Loucy (cell line): ENCODE results near the gene CNTN4.

ENCODE experiments used
- H2AFZ ChIP-seq: fragments of 200-600 bp; sonication (generic); 2 replicates; pipeline ENCODE4 v1.6.0; 2016; ENCODE audit warnings: antibody characterized with exemption, mild to moderate bottlenecking, low read length, moderate library complexity
- H3F3A ChIP-seq: fragments of 200-600 bp; 2 replicates; pipeline ENCODE4 v1.6.0; 2016; ENCODE audit warnings: antibody characterized with exemption, low read depth, mild to moderate bottlenecking
- H3K27me3 ChIP-seq: fragments of 200-600 bp; sonication (generic); 2 replicates; pipeline ENCODE4 v1.6.1; 2014; ENCODE audit warnings: low read length, mild to moderate bottlenecking; ENCODE audit not compliant: insufficient read depth, poor library complexity, severe bottlenecking
- H3K36me3 ChIP-seq: fragments of 200-600 bp; sonication (generic); 2 replicates; pipeline ENCODE4 v1.6.1; 2016; ENCODE audit warnings: low read length; ENCODE audit not compliant: insufficient read depth
- H3K4me1 ChIP-seq: fragments of 200-600 bp; sonication (generic); 2 replicates; pipeline ENCODE4 v1.5.1; 2014; ENCODE audit warnings: low read length, mild to moderate bottlenecking; ENCODE audit not compliant: insufficient read depth, poor library complexity, severe bottlenecking
- H3K4me2 ChIP-seq: fragments of 200-600 bp; sonication (generic); 2 replicates; pipeline ENCODE4 v1.6.0; 2014; ENCODE audit warnings: antibody characterized with exemption, low read length, low read depth, mild to moderate bottlenecking; ENCODE audit not compliant: poor library complexity, severe bottlenecking
- H3K4me3 ChIP-seq: fragments of 200-600 bp; sonication (generic); 2 replicates; pipeline ENCODE4 v1.5.1; 2014; ENCODE audit warnings: low read length, mild to moderate bottlenecking, mixed read lengths; ENCODE audit not compliant: poor library complexity, severe bottlenecking
- H3K79me2 ChIP-seq: fragments of 200-600 bp; sonication (generic); 2 replicates; pipeline ENCODE4 v1.6.1; 2014; ENCODE audit warnings: low read length; ENCODE audit not compliant: insufficient read depth
- H3K9ac ChIP-seq: fragments of 200-600 bp; sonication (generic); 2 replicates; pipeline ENCODE4 v1.6.0; 2014; ENCODE audit warnings: mild to moderate bottlenecking, low read depth, low read length, moderate library complexity; ENCODE audit not compliant: poor library complexity, severe bottlenecking
- H3K9me2 ChIP-seq: fragments of 200-600 bp; sonication (generic); replicated peaks from 2 replicates; pipeline ENCODE4 v1.6.1; 2016; ENCODE audit warnings: low read depth, low read length, mixed read lengths
- H3K9me3 ChIP-seq: fragments of 200-600 bp; sonication (generic); 2 replicates; pipeline ENCODE4 v1.6.1; 2014; ENCODE audit warnings: mild to moderate bottlenecking, antibody characterized with exemption, low read length, low read depth; ENCODE audit not compliant: insufficient read depth
- H4K20me1 ChIP-seq: fragments of 200-600 bp; sonication (generic); 2 replicates; pipeline ENCODE4 v1.6.0; 2014; ENCODE audit warnings: antibody characterized with exemption, low read length, mild to moderate bottlenecking; ENCODE audit not compliant: insufficient read depth, poor library complexity, severe bottlenecking
- EZH2phosphoT487 ChIP-seq: fragments of 200-600 bp; IDR thresholded peaks from 2 replicates; pipeline ENCODE4 v1.6.1; 2018; ENCODE audit warnings: antibody characterized with exemption, mild to moderate bottlenecking, moderate library complexity, borderline replicate concordance
- TF ChIP-seq, protein P1 (sequence below): fragments of 200-600 bp; sonication (generic); conservative IDR thresholded peaks from 2 replicates; pipeline ENCODE4 v1.5.1; 2014; ENCODE audit warnings: mild to moderate bottlenecking, antibody characterized with exemption, low read length

Gene CNTN4

DNA sequence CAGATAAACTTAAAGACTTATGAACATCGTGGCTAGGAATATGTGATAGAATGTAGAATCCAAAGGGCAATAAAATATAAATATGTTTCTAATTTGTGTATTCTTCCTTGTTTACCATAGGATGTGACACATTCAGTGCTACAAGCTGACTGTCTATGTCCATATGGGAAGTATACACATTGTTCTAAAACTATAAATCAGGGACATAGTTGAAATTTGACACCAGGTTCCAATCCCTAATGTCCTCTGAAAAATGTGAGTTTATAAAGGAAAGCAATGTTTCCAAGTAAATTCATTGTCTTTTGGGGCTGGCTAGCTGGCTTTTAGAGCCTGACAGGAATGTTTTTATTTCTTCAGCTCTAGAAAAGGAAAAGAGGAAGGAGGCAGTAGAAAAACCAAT, 273.6 kb downstream of the CNTN4 start:
- no peak overlapping the region for H2AFZ ChIP-seq
- H3K9me3 ChIP-seq: no peaks in the 10 kb centered on the region
- no peaks in the 10 kb centered on the region for H3K79me2 ChIP-seq
- H3K36me3 ChIP-seq: no peaks in the 10 kb centered on the region
- no peak overlapping the region for H3K9ac ChIP-seq
- TF ChIP-seq EZH2phosphoT487: no peak
- TF ChIP-seq, protein P1, sequence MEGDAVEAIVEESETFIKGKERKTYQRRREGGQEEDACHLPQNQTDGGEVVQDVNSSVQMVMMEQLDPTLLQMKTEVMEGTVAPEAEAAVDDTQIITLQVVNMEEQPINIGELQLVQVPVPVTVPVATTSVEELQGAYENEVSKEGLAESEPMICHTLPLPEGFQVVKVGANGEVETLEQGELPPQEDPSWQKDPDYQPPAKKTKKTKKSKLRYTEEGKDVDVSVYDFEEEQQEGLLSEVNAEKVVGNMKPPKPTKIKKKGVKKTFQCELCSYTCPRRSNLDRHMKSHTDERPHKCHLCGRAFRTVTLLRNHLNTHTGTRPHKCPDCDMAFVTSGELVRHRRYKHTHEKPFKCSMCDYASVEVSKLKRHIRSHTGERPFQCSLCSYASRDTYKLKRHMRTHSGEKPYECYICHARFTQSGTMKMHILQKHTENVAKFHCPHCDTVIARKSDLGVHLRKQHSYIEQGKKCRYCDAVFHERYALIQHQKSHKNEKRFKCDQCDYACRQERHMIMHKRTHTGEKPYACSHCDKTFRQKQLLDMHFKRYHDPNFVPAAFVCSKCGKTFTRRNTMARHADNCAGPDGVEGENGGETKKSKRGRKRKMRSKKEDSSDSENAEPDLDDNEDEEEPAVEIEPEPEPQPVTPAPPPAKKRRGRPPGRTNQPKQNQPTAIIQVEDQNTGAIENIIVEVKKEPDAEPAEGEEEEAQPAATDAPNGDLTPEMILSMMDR: no peak
- no peak overlapping the region for H3K4me3 ChIP-seq
- H3F3A ChIP-seq: no peaks in the 10 kb centered on the region
- no peaks in the 10 kb centered on the region for H4K20me1 ChIP-seq
- no peaks in the 10 kb centered on the region for H3K27me3 ChIP-seq
- H3K4me2 ChIP-seq: no peak overlapping the region
- no peaks in the 10 kb centered on the region for H3K9me2 ChIP-seq
- H3K4me1 ChIP-seq: no peaks in the 10 kb centered on the region

DNA sequence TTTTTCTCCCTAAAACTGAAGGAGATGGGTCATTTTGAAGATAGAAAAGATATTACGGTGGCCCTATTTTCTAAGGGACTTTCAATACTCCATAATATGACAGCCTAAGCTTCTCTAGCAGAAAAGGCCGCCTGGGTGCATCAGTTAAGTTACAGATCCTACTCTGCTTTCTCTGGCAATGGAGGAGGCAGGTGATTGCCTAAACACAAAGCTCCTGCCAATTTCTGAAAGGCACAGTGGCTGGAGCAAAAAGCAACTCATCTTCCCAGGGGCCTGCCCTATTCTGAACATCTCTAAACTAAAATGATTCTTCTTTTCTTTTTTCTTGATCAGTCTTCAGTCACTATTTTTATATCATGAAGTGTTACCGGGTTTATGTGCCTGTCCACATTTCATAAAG, 276.7 kb downstream of the CNTN4 start:
- no peaks in the 10 kb centered on the region for H3K27me3 ChIP-seq
- no peak overlapping the region for H3K4me3 ChIP-seq
- H3K9me2 ChIP-seq: no peaks in the 10 kb centered on the region
- H4K20me1 ChIP-seq: no peaks in the 10 kb centered on the region
- no peaks in the 10 kb centered on the region for H3F3A ChIP-seq
- H3K36me3 ChIP-seq: no peaks in the 10 kb centered on the region
- no peak overlapping the region for H3K9ac ChIP-seq
- peaks cover 2% of the 10 kb centered on the region; the same call in 1 of the 2 replicates for H3K9me3 ChIP-seq
- no peak overlapping the region for H3K4me2 ChIP-seq
- no peak overlapping the region for H2AFZ ChIP-seq
- TF ChIP-seq EZH2phosphoT487: no peak
- TF ChIP-seq, protein P1: no peak
- H3K79me2 ChIP-seq: no peaks in the 10 kb centered on the region
- no peaks in the 10 kb centered on the region for H3K4me1 ChIP-seq

DNA sequence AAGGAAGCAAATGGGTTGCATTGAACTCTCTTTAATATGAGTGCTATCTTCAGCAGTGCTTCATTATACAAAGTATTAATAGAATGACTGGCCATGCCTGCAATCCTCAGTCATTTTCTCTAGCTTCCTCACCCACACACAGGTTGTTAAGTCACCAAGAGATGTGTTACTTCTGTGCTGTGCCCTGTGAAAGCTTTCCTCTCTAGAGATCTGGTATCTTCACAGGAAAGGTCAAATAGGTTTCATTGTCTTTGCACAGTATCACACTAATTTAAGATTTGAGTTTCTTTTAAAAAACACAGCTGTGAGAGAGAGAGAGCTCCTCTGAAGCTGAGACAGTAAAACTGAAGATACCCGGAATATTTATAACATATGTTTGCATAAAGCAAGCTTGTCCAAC, 278.6 kb downstream of the CNTN4 start:
- no peaks in the 10 kb centered on the region for H3K27me3 ChIP-seq
- no peak for TF ChIP-seq EZH2phosphoT487
- TF ChIP-seq, protein P1: no peak
- no peaks in the 10 kb centered on the region for H4K20me1 ChIP-seq
- H3K9ac ChIP-seq: no peak overlapping the region
- H3F3A ChIP-seq: no peaks in the 10 kb centered on the region
- no peak overlapping the region for H2AFZ ChIP-seq
- no peak overlapping the region for H3K4me3 ChIP-seq
- peaks cover 2% of the 10 kb centered on the region; the same call in 1 of the 2 replicates for H3K9me3 ChIP-seq
- H3K79me2 ChIP-seq: no peaks in the 10 kb centered on the region
- no peaks in the 10 kb centered on the region for H3K4me1 ChIP-seq
- H3K4me2 ChIP-seq: no peak overlapping the region
- no peaks in the 10 kb centered on the region for H3K9me2 ChIP-seq
- no peaks in the 10 kb centered on the region for H3K36me3 ChIP-seq
